A549 (cell line): ENCODE data around the gene KRT13. TPM values are rescaled to one million over a fixed set of nuclear protein-coding genes. Genes with fewer than 3 reads are reported as not detected.

Experiments
- ATAC-seq, 2 experiments: fragments of 200-7000 bp in 1 of 2; fragments of >200 bp in 1 of 2; cut with Nextera tagmentation in 1 of 2; cut with Tn5 transposase in 1 of 2; 3 replicates each; pipeline versions ENCODE4 v1.8.0 to v1.9.1; 2018 to 2020; ENCODE audit warnings: mild to moderate bottlenecking in 1 of 2, moderate library complexity in 1 of 2
- CTCF ChIA-PET: fragments of 300-600 bp; sonication (Branson Sonifier 250); formaldehyde crosslinking; extraction: SDS; loops from one replicate; lab custom pipeline; 2021; ENCODE audit warnings: antibody characterized with exemption, inconsistent platforms; lab: Yijun Ruan, JAX
- POLR2A ChIA-PET: fragments of 350-600 bp; formaldehyde crosslinking; extraction: SDS; loops from one replicate; lab custom pipeline; 2021; ENCODE audit warnings: antibody characterized with exemption, inconsistent platforms; lab: Yijun Ruan, JAX
- DNase-seq, 2 experiments: peaks; one replicate each; pipeline versions ENCODE4 v3.0.0 to v3.0.0-alpha.2; 2011 to 2016; ENCODE audit warnings: low read depth in 1 of 2, low spot score in 1 of 2
- FAIRE-seq: peaks from 2 replicates; lab custom pipeline; 2011; peaks lifted over from hg19 to GRCh38; lab: Jason Lieb, UNC
- H3K27ac ChIP-seq, 2 experiments: fragments of >200 bp; sonication (Bioruptor Twin); formaldehyde crosslinking; 3 replicates each; pipeline ENCODE4 v1.5.1; 2016 to 2017
- H3K4me1 ChIP-seq: fragments of >200 bp; sonication (Bioruptor Twin); formaldehyde crosslinking; 3 replicates; pipeline ENCODE4 v1.6.1; 2016
- H3K4me2 ChIP-seq: fragments of >200 bp; sonication (Bioruptor Twin); formaldehyde crosslinking; 3 replicates; pipeline ENCODE4 v1.6.1; 2016
- H3K4me3 ChIP-seq: fragments of >200 bp; sonication (Bioruptor Twin); formaldehyde crosslinking; 3 replicates; pipeline ENCODE4 v1.5.1; 2016
- H3K9me3 ChIP-seq: fragments of >200 bp; sonication (Bioruptor Twin); formaldehyde crosslinking; 3 replicates; pipeline ENCODE4 v1.6.1; 2016
- ATOH8 ChIP-seq: fragments of 250-450 bp; sonication (Bioruptor Pico); IDR thresholded peaks from 2 replicates; pipeline ENCODE4 v1.5.0; 2020; ENCODE audit warnings: low read depth, mild to moderate bottlenecking, moderate library complexity
- BCL3 ChIP-seq: fragments of >200 bp; sonication (Bioruptor Twin); formaldehyde crosslinking; IDR thresholded peaks from 3 replicates; pipeline ENCODE4 v1.6.1; 2016
- BHLHE40 ChIP-seq: IDR thresholded peaks from 2 replicates; pipeline ENCODE4 v1.6.1; 2012; ENCODE audit warnings: low read depth, low read length, inconsistent platforms
- CBX2 ChIP-seq: fragments of 200-600 bp; sonication (generic); IDR thresholded peaks from 2 replicates; pipeline ENCODE4 v1.6.1; 2016; ENCODE audit warnings: low read depth, mild to moderate bottlenecking, borderline replicate concordance
- CEBPB ChIP-seq, 2 experiments: fragments of >200 bp in 1 of 2; sonication (Bioruptor Twin) in 1 of 2; formaldehyde crosslinking in 1 of 2; IDR thresholded peaks; 2 replicates each; pipeline ENCODE4 v1.6.1; 2012 to 2016
- CHD4 ChIP-seq: fragments of 200-600 bp; sonication (generic); IDR thresholded peaks from 2 replicates; pipeline ENCODE4 v1.6.1; 2016; ENCODE audit warnings: antibody characterized with exemption, mild to moderate bottlenecking, borderline replicate concordance
- EHF ChIP-seq: fragments of 250-450 bp; sonication (Bioruptor Pico); IDR thresholded peaks from 2 replicates; pipeline ENCODE4 v1.5.0; 2020; ENCODE audit warnings: mild to moderate bottlenecking
- FOSL2 ChIP-seq, 2 experiments: fragments of 450-650 bp in 1 of 2; fragments of >200 bp in 1 of 2; sonication (Bioruptor Twin) in 1 of 2; formaldehyde crosslinking; IDR thresholded peaks; 2 replicates each; pipeline versions ENCODE4 v1.5.0 to v1.6.1; 2016 to 2020; ENCODE audit warnings: mild to moderate bottlenecking in 1 of 2, moderate library complexity in 1 of 2
- FOXS1 ChIP-seq: fragments of 250-450 bp; sonication (Bioruptor Pico); IDR thresholded peaks from 2 replicates; pipeline ENCODE4 v1.5.0; 2020; ENCODE audit warnings: mild to moderate bottlenecking, moderate library complexity
- HOXB13 ChIP-seq: fragments of 250-450 bp; sonication (Bioruptor Pico); IDR thresholded peaks from 2 replicates; pipeline ENCODE4 v1.5.0; 2020; ENCODE audit warnings: low read depth, mild to moderate bottlenecking, moderate library complexity
- MAZ ChIP-seq: fragments of 150-350 bp; IDR thresholded peaks from 2 replicates; pipeline ENCODE4 v1.6.1; 2014; ENCODE audit warnings: antibody characterized with exemption, low read depth, low read length, borderline replicate concordance
- MYC ChIP-seq: IDR thresholded peaks from 2 replicates; pipeline ENCODE4 v1.6.1; 2012; ENCODE audit warnings: mild to moderate bottlenecking, inconsistent platforms, low read length, improper control_type of control experiment, borderline replicate concordance
- NFE2L2 ChIP-seq: fragments of 150-350 bp; conservative IDR thresholded peaks from 2 replicates; pipeline ENCODE4 v1.6.1; 2014; ENCODE audit warnings: low read length
- NR3C1 ChIP-seq: fragments of >200 bp; sonication (Bioruptor Twin); formaldehyde crosslinking; IDR thresholded peaks from 3 replicates; pipeline ENCODE4 v1.6.1; 2017
- PHF8 ChIP-seq: fragments of 200-600 bp; sonication (generic); IDR thresholded peaks from 2 replicates; pipeline ENCODE4 v1.6.1; 2016; ENCODE audit warnings: low read depth, mild to moderate bottlenecking, antibody characterized with exemption, moderate library complexity, borderline replicate concordance
- POLR2A ChIP-seq: IDR thresholded peaks from 2 replicates; pipeline ENCODE4 v1.6.1; 2012; ENCODE audit warnings: mild to moderate bottlenecking, low read length
- RCOR1 ChIP-seq: fragments of 150-350 bp; IDR thresholded peaks from 2 replicates; pipeline ENCODE4 v1.6.1; 2014; ENCODE audit warnings: antibody characterized with exemption, low read length, low read depth
- RFX5 ChIP-seq: fragments of 450-650 bp; IDR thresholded peaks from 2 replicates; pipeline ENCODE4 v1.7.1; 2014; ENCODE audit warnings: antibody characterized with exemption, mild to moderate bottlenecking, moderate library complexity
- SMC3 ChIP-seq: fragments of >200 bp; sonication (Bioruptor Twin); formaldehyde crosslinking; IDR thresholded peaks from 3 replicates; pipeline ENCODE4 v1.6.1; 2018; ENCODE audit warnings: inconsistent platforms
- SREBF2 ChIP-seq: fragments of 450-650 bp; IDR thresholded peaks from 2 replicates; pipeline ENCODE4 v1.6.1; 2014; ENCODE audit warnings: mild to moderate bottlenecking, moderate library complexity
- ZC3H11A ChIP-seq: fragments of 450-650 bp; IDR thresholded peaks from 2 replicates; pipeline ENCODE4 v1.6.1; 2014; ENCODE audit warnings: antibody characterized with exemption, mild to moderate bottlenecking
- ZFP36 ChIP-seq: fragments of 450-650 bp; IDR thresholded peaks from 2 replicates; pipeline ENCODE4 v1.6.1; 2014; ENCODE audit warnings: borderline replicate concordance; ENCODE audit not compliant: partially characterized antibody
- ZSCAN20 ChIP-seq: fragments of 250-450 bp; sonication (Bioruptor Pico); IDR thresholded peaks from 2 replicates; pipeline ENCODE4 v1.8.0; 2022; ENCODE audit warnings: mild to moderate bottlenecking, moderate library complexity
- WGBS: methylation state at CpG from one replicate; pipeline ENCODE4 v1.1.6; 2017; ENCODE audit errors: missing lambda C conversion rate; 5-methylcytosine and 5-hydroxymethylcytosine counted together
- polyA plus RNA-seq, 4 experiments: library from polyadenylated mRNA; depleted of rRNA in 3 of 4; stranded (reverse); fragments of >200 nt; fragmentation: RNase III in 1 of 4; extraction: RNeasy Plus Mini Kit Qiagen cat#74134 plus additional on column Dnase treatment in 1 of 4; gene quantifications; 2 replicates in 3 of 4; 3 replicates in 1 of 4; pipeline ENCODE4 v1.2.3, GENCODE V29; 2011 to 2017
- TF ChIP-seq, protein P1 (sequence below): fragments of 450-650 bp; IDR thresholded peaks from 2 replicates; pipeline ENCODE4 v1.6.1; 2014; ENCODE audit warnings: antibody characterized with exemption
- TF ChIP-seq, protein P2 (sequence below): fragments of >200 bp; sonication (Bioruptor Twin); formaldehyde crosslinking; IDR thresholded peaks from 3 replicates; pipeline ENCODE4 v1.5.1; 2016
- TF ChIP-seq, protein P3 (sequence below): fragments of 150-350 bp; IDR thresholded peaks from 2 replicates; pipeline ENCODE4 v1.6.1; 2014; ENCODE audit warnings: low read depth, mild to moderate bottlenecking, low read length

Gene KRT13
- polyA plus RNA-seq, 2 of the 4 experiments (the other 2 are of a cell fraction) = 0.06 TPM; not detected in 1

- H3K4me2 ChIP-seq = no peak overlapping the region
- H3K9me3 ChIP-seq = no peaks in the 10 kb centered on the region
- ATAC-seq (no peak), FAIRE-seq (no peak)
- WGBS = 59% methylated on average over 4 of the region's 4 CpGs
- TF ChIP-seq MYC (no peak), CHD4 (no peak), NR3C1 (no peak), ATOH8 (CRISPR knock-in tag) (no peak), BHLHE40 (no peak), FOSL2 (IDR thresholded peaks at IDR 0.05) (no peak), FOSL2 (CRISPR knock-in tag; IDR thresholded peaks at IDR 0.05) (no peak), HOXB13 (CRISPR knock-in tag) (no peak), EHF (CRISPR knock-in tag) (no peak), PHF8 (no peak), SMC3 (no peak), RFX5 (no peak)
- TF ChIP-seq, protein P1, sequence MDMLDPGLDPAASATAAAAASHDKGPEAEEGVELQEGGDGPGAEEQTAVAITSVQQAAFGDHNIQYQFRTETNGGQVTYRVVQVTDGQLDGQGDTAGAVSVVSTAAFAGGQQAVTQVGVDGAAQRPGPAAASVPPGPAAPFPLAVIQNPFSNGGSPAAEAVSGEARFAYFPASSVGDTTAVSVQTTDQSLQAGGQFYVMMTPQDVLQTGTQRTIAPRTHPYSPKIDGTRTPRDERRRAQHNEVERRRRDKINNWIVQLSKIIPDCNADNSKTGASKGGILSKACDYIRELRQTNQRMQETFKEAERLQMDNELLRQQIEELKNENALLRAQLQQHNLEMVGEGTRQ = no peak
- TF ChIP-seq, protein P2, sequence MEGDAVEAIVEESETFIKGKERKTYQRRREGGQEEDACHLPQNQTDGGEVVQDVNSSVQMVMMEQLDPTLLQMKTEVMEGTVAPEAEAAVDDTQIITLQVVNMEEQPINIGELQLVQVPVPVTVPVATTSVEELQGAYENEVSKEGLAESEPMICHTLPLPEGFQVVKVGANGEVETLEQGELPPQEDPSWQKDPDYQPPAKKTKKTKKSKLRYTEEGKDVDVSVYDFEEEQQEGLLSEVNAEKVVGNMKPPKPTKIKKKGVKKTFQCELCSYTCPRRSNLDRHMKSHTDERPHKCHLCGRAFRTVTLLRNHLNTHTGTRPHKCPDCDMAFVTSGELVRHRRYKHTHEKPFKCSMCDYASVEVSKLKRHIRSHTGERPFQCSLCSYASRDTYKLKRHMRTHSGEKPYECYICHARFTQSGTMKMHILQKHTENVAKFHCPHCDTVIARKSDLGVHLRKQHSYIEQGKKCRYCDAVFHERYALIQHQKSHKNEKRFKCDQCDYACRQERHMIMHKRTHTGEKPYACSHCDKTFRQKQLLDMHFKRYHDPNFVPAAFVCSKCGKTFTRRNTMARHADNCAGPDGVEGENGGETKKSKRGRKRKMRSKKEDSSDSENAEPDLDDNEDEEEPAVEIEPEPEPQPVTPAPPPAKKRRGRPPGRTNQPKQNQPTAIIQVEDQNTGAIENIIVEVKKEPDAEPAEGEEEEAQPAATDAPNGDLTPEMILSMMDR = no peak
- TF ChIP-seq, all 56 proteins: peak for 0
- Histone ChIP-seq H3K27ac (no peak overlapping the region), H3K4me1 (peaks cover 16% of the 10 kb centered on the region), H3K4me3 (no peak overlapping the region)
- ChIA-PET CTCF (interaction anchor here (0.6 to 13.1 kb wide), 13 partner anchors 11 to 636 kb away, joined by 3 to 119 read pairs (median 4); no protein-coding TSS in a partner anchor), POLR2A (no interaction called here)
- DNase-seq = no peak
Observed at GRCh38 chr17:41492771-41493170, 12.6 kb downstream of the KRT13 start.

DNA sequence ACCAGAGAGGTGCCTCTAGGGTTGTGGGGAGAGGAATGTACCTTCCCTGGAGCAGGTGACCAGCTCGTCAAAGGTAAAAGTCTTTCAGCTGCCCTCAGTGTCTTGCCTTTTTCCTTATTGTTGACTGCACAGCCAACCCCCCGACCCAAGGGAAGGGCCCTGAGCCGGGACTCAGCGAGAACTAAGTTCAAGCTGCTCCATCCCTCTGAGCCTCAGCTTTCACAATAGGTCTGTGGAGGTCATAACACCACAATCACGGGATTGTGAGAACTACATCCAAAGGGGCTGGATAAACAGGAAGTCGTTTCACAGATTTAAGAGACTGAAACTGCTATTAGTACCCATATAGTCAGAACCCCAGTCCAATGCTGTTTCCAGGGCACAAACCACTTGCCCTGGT is 13.1 kb downstream of the KRT13 start:
- H3K9me3 ChIP-seq = no peaks in the 10 kb centered on the region
- FAIRE-seq (no peak), ATAC-seq (no peak), DNase-seq (no peak)
- 77% methylated on average over 6 of the region's 6 CpGs for WGBS
- no peak overlapping the region for H3K4me2 ChIP-seq
- ChIA-PET POLR2A (no interaction called here), CTCF (interaction anchor here (0.6 to 13.1 kb wide), 14 partner anchors 12 to 635 kb away, joined by 3 to 119 read pairs (median 4); no protein-coding TSS in a partner anchor)
- H3K27ac ChIP-seq = no peak overlapping the region
- no peak overlapping the region for H3K4me3 ChIP-seq
- TF ChIP-seq CEBPB (IDR thresholded peaks at IDR 0.05) (no peak), CHD4 (no peak)
- peaks cover 15% of the 10 kb centered on the region for H3K4me1 ChIP-seq

DNA sequence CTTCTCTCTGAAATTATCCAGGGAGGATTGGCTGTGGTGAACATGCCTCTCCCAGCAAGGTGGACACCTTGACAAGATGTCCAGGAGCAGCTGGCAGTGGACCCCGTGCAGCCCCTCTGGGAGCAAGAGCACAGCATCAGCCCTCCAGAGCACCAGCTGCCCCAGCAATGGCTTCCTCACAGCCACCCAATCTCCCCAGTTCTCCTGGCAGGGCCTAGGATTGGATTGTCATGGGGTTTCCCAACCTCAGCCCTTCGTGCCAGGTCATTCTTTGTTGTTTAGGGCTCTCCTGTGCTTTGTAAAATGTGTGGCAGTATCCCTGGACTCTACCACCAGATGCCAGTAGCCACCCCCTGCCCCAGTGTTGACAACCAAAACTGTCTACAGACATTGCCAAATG is 13.9 kb downstream of the KRT13 start:
- POLR2A ChIA-PET = no interaction called here
- CTCF ChIA-PET = interaction anchor here (1.3 to 13.1 kb wide), 6 partner anchors 12 to 176 kb away, joined by 3 to 119 read pairs (median 8); no protein-coding TSS in a partner anchor
- Histone ChIP-seq H3K4me3 (no peak overlapping the region), H3K4me2 (no peak overlapping the region), H3K9me3 (no peaks in the 10 kb centered on the region), H3K27ac (no peak overlapping the region), H3K4me1 (peaks cover 7% of the 10 kb centered on the region; the same call in 2 of the 3 replicates)
- ATAC-seq (no peak), FAIRE-seq (no peak), DNase-seq (no peak)
- 76% methylated on average over 2 of the region's 2 CpGs for WGBS
- TF ChIP-seq NFE2L2 (no peak), CBX2 (no peak), FOXS1 (no peak), SREBF2 (no peak), RCOR1 (no peak), RFX5 (no peak), POLR2A (no peak), MAZ (no peak), BCL3 (no peak), CHD4 (no peak), CEBPB (IDR thresholded peaks at IDR 0.05) (no peak), ZSCAN20 (no peak), ZC3H11A (no peak), ZFP36 (no peak)
- TF ChIP-seq, protein P1 = no peak
- TF ChIP-seq, protein P3, sequence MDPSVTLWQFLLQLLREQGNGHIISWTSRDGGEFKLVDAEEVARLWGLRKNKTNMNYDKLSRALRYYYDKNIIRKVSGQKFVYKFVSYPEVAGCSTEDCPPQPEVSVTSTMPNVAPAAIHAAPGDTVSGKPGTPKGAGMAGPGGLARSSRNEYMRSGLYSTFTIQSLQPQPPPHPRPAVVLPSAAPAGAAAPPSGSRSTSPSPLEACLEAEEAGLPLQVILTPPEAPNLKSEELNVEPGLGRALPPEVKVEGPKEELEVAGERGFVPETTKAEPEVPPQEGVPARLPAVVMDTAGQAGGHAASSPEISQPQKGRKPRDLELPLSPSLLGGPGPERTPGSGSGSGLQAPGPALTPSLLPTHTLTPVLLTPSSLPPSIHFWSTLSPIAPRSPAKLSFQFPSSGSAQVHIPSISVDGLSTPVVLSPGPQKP = no peak
